Activated B cell treated with CpG ODN at 0.5 μM for 24 hours (primary cell): ENCODE data around the gene KIF3C. TPM values are rescaled to one million over a fixed set of nuclear protein-coding genes. Genes with fewer than 3 reads are reported as not detected.

Experiments used
- ATAC-seq: fragments of 200-7000 bp; cut with Tn5 transposase; one replicate; pipeline ENCODE4 v1.10.0; 2021; ENCODE audit warnings: low read depth, mild to moderate bottlenecking, moderate library complexity
- CTCF ChIA-PET: fragments of 350-600 bp; sonication (Branson Sonifier 250); formaldehyde crosslinking; loops from one replicate; lab custom pipeline; 2021; ENCODE audit warnings: antibody characterized with exemption; lab: Charles Lee
- POLR2A ChIA-PET: fragments of 350-600 bp; sonication (Branson Sonifier 250); formaldehyde crosslinking; loops from one replicate; lab custom pipeline; 2021; ENCODE audit warnings: antibody characterized with exemption; lab: Charles Lee
- DNase-seq: peaks from one replicate; pipeline ENCODE4 v3.0.0; 2022
- H3K27ac Mint-ChIP-seq: one replicate; pipeline ENCODE4 v1.8.0; 2020; ENCODE audit warnings: mixed read lengths
- H3K27me3 Mint-ChIP-seq: one replicate; pipeline ENCODE4 v1.8.0; 2021; ENCODE audit warnings: mixed read lengths
- H3K36me3 Mint-ChIP-seq: one replicate; pipeline ENCODE4 v1.8.0; 2021; ENCODE audit warnings: low read depth, mixed read lengths
- H3K4me1 Mint-ChIP-seq: one replicate; pipeline ENCODE4 v1.8.0; 2021; ENCODE audit warnings: mixed read lengths
- H3K4me3 Mint-ChIP-seq: one replicate; pipeline ENCODE4 v1.8.0; 2020; ENCODE audit warnings: mild to moderate bottlenecking, mixed read lengths
- H3K9me3 Mint-ChIP-seq: one replicate; pipeline ENCODE4 v1.8.0; 2020; ENCODE audit warnings: mixed read lengths
- intact Hi-C: fragments of 100-400 bp; cut with micrococcal nuclease; formaldehyde crosslinking; loops from one replicate; pipeline ENCODE4 v1.15.1; 2024
- total RNA-seq: library from RNA; stranded (reverse); gene quantifications from 2 replicates; pipeline ENCODE4 v1.2.3, GENCODE V29; 2022
- TF ChIP-seq, protein P1 (sequence below): fragments of 200-600 bp; IDR thresholded peaks from one replicate; pipeline ENCODE4 v1.8.0; 2022; ENCODE audit warnings: antibody characterized with exemption, mild to moderate bottlenecking

KIF3C gene
- total RNA-seq, 1 donor from 2014 or later = 1.5 TPM

DNA sequence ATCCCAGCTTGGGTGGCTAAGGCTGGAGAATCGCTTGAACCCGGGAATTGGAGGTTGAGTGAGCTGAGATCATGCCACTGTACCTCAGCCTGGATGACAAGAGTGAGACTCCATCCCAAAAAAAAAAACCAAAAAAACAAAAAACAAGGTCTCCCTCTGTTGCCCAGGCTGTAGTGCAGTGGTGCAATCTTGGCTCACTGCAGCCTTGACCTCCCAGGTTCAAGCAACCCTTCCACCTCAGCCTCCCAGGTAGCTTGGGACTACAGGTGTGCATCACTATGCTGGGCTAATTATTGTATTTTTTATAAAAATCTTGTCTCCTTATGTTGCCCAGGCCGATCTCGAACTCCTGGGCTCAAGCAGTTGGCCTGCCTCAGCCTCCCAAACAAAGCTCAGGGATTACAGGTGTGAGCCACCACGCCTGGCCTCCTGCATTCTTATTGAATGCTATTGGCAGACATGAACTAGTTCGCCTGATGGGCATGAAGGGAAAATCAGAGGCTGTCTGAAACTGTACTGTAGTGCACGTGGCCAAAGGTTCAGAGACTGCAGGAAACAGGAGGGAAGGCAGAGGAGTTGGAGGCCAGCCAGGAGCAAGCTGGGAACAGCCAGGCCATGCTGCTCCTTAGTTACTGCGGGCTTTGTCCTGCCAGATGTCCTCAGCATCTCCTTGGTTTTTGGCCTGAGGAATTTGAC is 88.0 kb downstream of the KIF3C start:
- no peaks in the 10 kb centered on the region for H3K36me3 Mint-ChIP-seq
- ChIA-PET POLR2A (interaction anchor here (0.7 kb wide), 1 partner anchor 26 kb away, joined by 9 read pairs; no protein-coding TSS in a partner anchor), CTCF (no interaction called here)
- no peak for DNase-seq
- TF ChIP-seq, protein P1, sequence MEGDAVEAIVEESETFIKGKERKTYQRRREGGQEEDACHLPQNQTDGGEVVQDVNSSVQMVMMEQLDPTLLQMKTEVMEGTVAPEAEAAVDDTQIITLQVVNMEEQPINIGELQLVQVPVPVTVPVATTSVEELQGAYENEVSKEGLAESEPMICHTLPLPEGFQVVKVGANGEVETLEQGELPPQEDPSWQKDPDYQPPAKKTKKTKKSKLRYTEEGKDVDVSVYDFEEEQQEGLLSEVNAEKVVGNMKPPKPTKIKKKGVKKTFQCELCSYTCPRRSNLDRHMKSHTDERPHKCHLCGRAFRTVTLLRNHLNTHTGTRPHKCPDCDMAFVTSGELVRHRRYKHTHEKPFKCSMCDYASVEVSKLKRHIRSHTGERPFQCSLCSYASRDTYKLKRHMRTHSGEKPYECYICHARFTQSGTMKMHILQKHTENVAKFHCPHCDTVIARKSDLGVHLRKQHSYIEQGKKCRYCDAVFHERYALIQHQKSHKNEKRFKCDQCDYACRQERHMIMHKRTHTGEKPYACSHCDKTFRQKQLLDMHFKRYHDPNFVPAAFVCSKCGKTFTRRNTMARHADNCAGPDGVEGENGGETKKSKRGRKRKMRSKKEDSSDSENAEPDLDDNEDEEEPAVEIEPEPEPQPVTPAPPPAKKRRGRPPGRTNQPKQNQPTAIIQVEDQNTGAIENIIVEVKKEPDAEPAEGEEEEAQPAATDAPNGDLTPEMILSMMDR = no peak
- no peak overlapping the region for H3K4me3 Mint-ChIP-seq
- intact Hi-C loops = no loop called here
- no peaks in the 10 kb centered on the region for H3K9me3 Mint-ChIP-seq
- H3K27ac Mint-ChIP-seq = no peak overlapping the region
- H3K4me1 Mint-ChIP-seq = peaks cover 13% of the 10 kb centered on the region
- ATAC-seq = no peak
- H3K27me3 Mint-ChIP-seq = no peaks in the 10 kb centered on the region

DNA sequence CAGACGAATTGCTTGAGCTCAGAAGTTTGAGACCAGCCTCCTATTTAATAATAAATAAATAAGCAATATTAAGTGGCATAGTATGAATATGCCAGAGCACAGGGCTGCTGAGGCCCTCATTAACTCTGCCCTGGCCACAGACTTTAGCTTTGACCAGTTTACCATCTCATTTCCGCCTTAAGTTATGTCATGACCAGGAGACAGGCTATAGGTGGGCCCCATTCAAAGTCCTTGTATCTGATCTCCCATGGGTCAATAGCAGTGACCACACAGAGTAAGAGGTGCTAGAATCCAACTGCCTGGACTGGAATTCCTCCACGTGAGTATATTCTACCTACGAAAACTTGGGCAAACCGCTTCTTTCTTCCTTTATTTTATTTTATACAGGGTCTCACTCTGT is 90.6 kb downstream of the KIF3C start:
- intact Hi-C loops = no loop called here
- no peak for DNase-seq
- CTCF ChIA-PET = no interaction called here
- H3K27me3 Mint-ChIP-seq = peaks cover 2% of the 10 kb centered on the region
- no peaks in the 10 kb centered on the region for H3K36me3 Mint-ChIP-seq
- POLR2A ChIA-PET = no interaction called here
- no peak overlapping the region for H3K4me3 Mint-ChIP-seq
- TF ChIP-seq, protein P1 = no peak
- H3K27ac Mint-ChIP-seq = no peak overlapping the region
- H3K4me1 Mint-ChIP-seq = peaks cover 2% of the 10 kb centered on the region
- no peaks in the 10 kb centered on the region for H3K9me3 Mint-ChIP-seq
- no peak for ATAC-seq

DNA sequence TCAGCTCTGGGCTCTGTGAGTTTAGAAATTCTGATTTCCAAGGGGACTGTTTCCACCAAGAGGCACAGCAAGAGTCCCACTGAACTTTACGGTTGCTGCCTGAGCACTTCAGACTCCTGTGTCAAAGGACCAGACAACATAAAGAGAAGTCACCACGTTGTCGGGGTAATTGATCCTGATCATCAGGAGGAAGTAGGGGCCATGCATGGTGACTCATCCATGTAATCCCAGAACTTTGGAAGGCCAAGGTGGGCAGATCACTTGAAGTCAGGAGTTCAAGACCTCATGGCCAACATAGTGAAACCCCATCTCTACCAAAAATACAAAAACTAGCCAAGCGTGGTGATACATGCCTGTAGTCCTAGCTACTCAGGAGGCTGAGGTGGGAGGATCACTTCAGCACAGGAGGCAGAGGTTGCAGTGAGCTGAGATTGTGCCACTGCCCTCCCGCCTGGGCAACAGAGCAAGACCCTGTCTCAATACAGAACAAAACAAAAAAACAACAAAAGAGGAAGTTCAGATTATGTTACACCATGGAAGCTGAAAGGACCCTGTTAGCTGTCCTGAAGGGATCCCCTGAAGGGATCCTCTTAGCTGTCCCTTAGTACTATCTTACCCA is 94.6 kb downstream of the KIF3C start:
- no peaks in the 10 kb centered on the region for H3K9me3 Mint-ChIP-seq
- CTCF ChIA-PET = no interaction called here
- no peak overlapping the region for H3K27ac Mint-ChIP-seq
- DNase-seq (no peak), ATAC-seq (no peak)
- intact Hi-C loops = no loop called here
- TF ChIP-seq, protein P1 = no peak
- H3K27me3 Mint-ChIP-seq = peaks cover 18% of the 10 kb centered on the region
- H3K4me3 Mint-ChIP-seq = no peak overlapping the region
- H3K4me1 Mint-ChIP-seq = no peaks in the 10 kb centered on the region
- POLR2A ChIA-PET = interaction anchor here (1.2 kb wide), 1 partner anchor 9 kb away, joined by 3 read pairs; the partner anchor contains the start of gene ASXL2
- H3K36me3 Mint-ChIP-seq = no peaks in the 10 kb centered on the region

DNA sequence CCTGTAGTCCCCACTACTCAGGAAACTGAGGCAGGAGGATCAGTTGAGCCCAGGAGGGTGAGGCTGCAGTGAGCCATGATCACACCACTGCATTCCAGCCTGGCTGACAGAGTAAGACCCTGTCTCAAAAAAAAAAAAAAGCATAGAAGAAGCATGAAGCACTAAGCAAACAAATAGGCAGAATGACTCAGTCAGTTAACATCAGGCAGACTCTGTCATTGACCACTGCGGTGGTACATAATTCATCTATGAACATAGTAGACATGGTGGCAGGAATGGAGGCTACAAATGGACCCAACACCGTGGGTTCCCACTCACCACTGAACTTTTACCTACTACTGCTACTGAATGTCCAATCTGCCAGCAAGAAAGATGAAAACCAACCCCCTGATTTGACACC is 96.4 kb downstream of the KIF3C start:
- no peak overlapping the region for H3K27ac Mint-ChIP-seq
- POLR2A ChIA-PET = no interaction called here
- TF ChIP-seq, protein P1 = no peak
- no peaks in the 10 kb centered on the region for H3K9me3 Mint-ChIP-seq
- no peak overlapping the region for H3K4me3 Mint-ChIP-seq
- peaks cover 18% of the 10 kb centered on the region for H3K27me3 Mint-ChIP-seq
- DNase-seq (no peak), ATAC-seq (no peak)
- no peaks in the 10 kb centered on the region for H3K4me1 Mint-ChIP-seq
- intact Hi-C loops = no loop called here
- no peaks in the 10 kb centered on the region for H3K36me3 Mint-ChIP-seq
- CTCF ChIA-PET = no interaction called here

DNA sequence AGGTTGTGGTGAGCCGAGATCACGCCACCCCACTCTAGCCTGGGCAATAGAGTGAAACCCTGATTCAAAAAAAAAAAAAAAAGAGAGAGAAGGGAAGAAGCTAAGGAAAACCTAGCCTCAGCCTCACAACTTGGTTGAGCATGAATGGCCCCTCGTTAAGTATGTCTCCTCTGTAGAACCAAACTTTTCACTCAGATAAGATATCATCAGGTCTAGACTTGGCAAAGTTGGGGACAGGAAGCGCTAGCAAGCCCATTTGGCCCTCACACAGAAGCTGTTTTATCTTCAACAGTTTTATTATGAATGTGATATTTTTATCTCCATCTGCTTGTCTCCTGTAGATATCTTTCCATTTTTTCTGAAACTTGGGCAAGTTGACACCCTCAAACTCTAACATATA is 100.5 kb downstream of the KIF3C start:
- Mint-ChIP-seq H3K36me3 (peaks cover 9% of the 10 kb centered on the region), H3K27ac (no peak overlapping the region), H3K4me3 (no peak overlapping the region), H3K9me3 (no peaks in the 10 kb centered on the region), H3K4me1 (peaks cover 10% of the 10 kb centered on the region), H3K27me3 (peaks cover 16% of the 10 kb centered on the region)
- ATAC-seq (no peak), DNase-seq (no peak)
- ChIA-PET POLR2A (interaction anchor here (0.6 kb wide), 1 partner anchor 11 kb away, joined by 3 read pairs; no protein-coding TSS in a partner anchor), CTCF (no interaction called here)
- TF ChIP-seq, protein P1 = no peak
- intact Hi-C loops = no loop called here
